Stimulated activated CD8-positive, alpha-beta memory T cell treated with anti-CD3 and anti-CD28 coated beads, Interleukin-4, amount 100 ng/mL, for 1 hour (primary cell): ENCODE results near the gene SRC.

Experiments used
- DNase-seq, 2 donors: peaks; one replicate each; pipeline ENCODE4 v3.0.0-alpha.2; 2020; ENCODE audit warnings: low read depth in 2 of 2, low spot score in 1 of 2

The SRC gene

GRCh38 chr20:37447688-37448087 lies 101.7 kb downstream of the SRC start:
- no peak for DNase-seq

GRCh38 chr20:37449276-37449675 lies 103.3 kb downstream of the SRC start:
- DNase-seq: no peak

- no peak for DNase-seq
Observed at GRCh38 chr20:37450344-37450743, 104.4 kb downstream of the SRC start.

- DNase-seq: no peak
Observed at GRCh38 chr20:37451616-37452015, 105.7 kb downstream of the SRC start.

GRCh38 chr20:37452236-37452635 lies 106.3 kb downstream of the SRC start:
- no peak for DNase-seq

- no peak for DNase-seq
Observed at GRCh38 chr20:37453288-37453687, 107.3 kb downstream of the SRC start.

- DNase-seq: no peak
Observed at GRCh38 chr20:37453836-37454235, 107.9 kb downstream of the SRC start.

- DNase-seq: no peak
Observed at GRCh38 chr20:37454636-37455385, 108.9 kb downstream of the SRC start.
